ENCODE data around the gene BBS9.

BBS9 gene

GRCh38 chr7:33127085-33127484, 2.3 kb upstream of the BBS9 start:
- no peak for DNase-seq (ENCODE audit: low read depth)

- no peak for DNase-seq (ENCODE audit: low read depth)
Measured at GRCh38 chr7:33128631-33128989, 754 bp upstream of the BBS9 start.

GRCh38 chr7:33129806-33130153, 416 bp downstream of the BBS9 start:
- no peak for DNase-seq (ENCODE audit: low read depth)

GRCh38 chr7:33130184-33130583, 820 bp downstream of the BBS9 start:
- no peak for DNase-seq (ENCODE audit: low read depth)

GRCh38 chr7:33137103-33137502, 7.7 kb downstream of the BBS9 start:
- no peak for DNase-seq (ENCODE audit: low read depth)

- DNase-seq (ENCODE audit: low read depth) = no peak
Measured at GRCh38 chr7:33142585-33142984, 13.2 kb downstream of the BBS9 start.

GRCh38 chr7:33143996-33144718, 14.8 kb downstream of the BBS9 start:
- DNase-seq (ENCODE audit: low read depth) = no peak

GRCh38 chr7:33145156-33145555, 15.8 kb downstream of the BBS9 start:
- no peak for DNase-seq (ENCODE audit: low read depth)

GRCh38 chr7:33152087-33152486, 22.7 kb downstream of the BBS9 start:
- no peak for DNase-seq (ENCODE audit: low read depth)

GRCh38 chr7:33155811-33156210, 26.4 kb downstream of the BBS9 start:
- DNase-seq (ENCODE audit: low read depth) = no peak

GRCh38 chr7:33156441-33156840, 27.1 kb downstream of the BBS9 start:
- DNase-seq (ENCODE audit: low read depth) = no peak

GRCh38 chr7:33157311-33157710, 27.9 kb downstream of the BBS9 start:
- no peak for DNase-seq (ENCODE audit: low read depth)

- no peak for DNase-seq (ENCODE audit: low read depth)
Measured at GRCh38 chr7:33157781-33158180, 28.4 kb downstream of the BBS9 start.

GRCh38 chr7:33177876-33178275, 48.5 kb downstream of the BBS9 start:
- no peak for DNase-seq (ENCODE audit: low read depth)

GRCh38 chr7:33179519-33179918, 50.2 kb downstream of the BBS9 start:
- no peak for DNase-seq (ENCODE audit: low read depth)

- no peak for DNase-seq (ENCODE audit: low read depth)
Measured at GRCh38 chr7:33183504-33183903, 54.1 kb downstream of the BBS9 start.

GRCh38 chr7:33184828-33185227, 55.5 kb downstream of the BBS9 start:
- no peak for DNase-seq (ENCODE audit: low read depth)

GRCh38 chr7:33185786-33186185, 56.4 kb downstream of the BBS9 start:
- no peak for DNase-seq (ENCODE audit: low read depth)

- DNase-seq (ENCODE audit: low read depth) = no peak
Measured at GRCh38 chr7:33186192-33186591, 56.8 kb downstream of the BBS9 start.

GRCh38 chr7:33190688-33191304, 61.4 kb downstream of the BBS9 start:
- no peak for DNase-seq (ENCODE audit: low read depth)

GRCh38 chr7:33191340-33191739, 62.0 kb downstream of the BBS9 start:
- DNase-seq (ENCODE audit: low read depth) = no peak

GRCh38 chr7:33192695-33193291, 63.4 kb downstream of the BBS9 start:
- no peak for DNase-seq (ENCODE audit: low read depth)

- no peak for DNase-seq (ENCODE audit: low read depth)
Measured at GRCh38 chr7:33193308-33193864, 64.0 kb downstream of the BBS9 start.
